ENCODE results near the gene CDK4.

GRCh38 chr12:57763881-57764661, 12.0 kb upstream of the CDK4 start:
- TF ChIP-seq CTCF (optimal IDR thresholded peaks at IDR 0.05 in 1 of 3, IDR thresholded peaks at IDR 0.05 in 1 of 3, conservative IDR thresholded peaks at IDR 0.05 in 1 of 3; ENCODE audit: extremely low read depth in 1 of 3, insufficient read depth in 2 of 3, low read length in 3 of 3) = no peak
- TF ChIP-seq EZH2 (IDR thresholded peaks at IDR 0.05; ENCODE audit: low read length) = no peak
